Spleen (tissue), 7 donors: ENCODE data around the gene LRRC74B.
"Not testable (repeated sequence)": the region's sequence is repeated elsewhere in the genome, so short reads cannot be mapped to it uniquely, and the experiment has no call there.

Experiments
- CTCF ChIP-seq, 11 experiments: fragments of 200-600 bp in 7 of 11; fragments of 450-650 bp in 4 of 11; sonication (generic) in 4 of 11; IDR thresholded peaks in 8 of 11; conservative IDR thresholded peaks in 3 of 11; 1 replicate in 7 of 11; 2 replicates in 4 of 11; pipeline versions ENCODE4 v1.4.0 to v1.8.0; 2016 to 2021; ENCODE audit warnings: antibody characterized with exemption in 11 of 11, inconsistent platforms in 4 of 11, mild to moderate bottlenecking in 1 of 11
- POLR2A ChIP-seq, 3 donors: fragments of 450-650 bp; IDR thresholded peaks; one replicate each; pipeline ENCODE4 v1.5.1; 2017; ENCODE audit warnings: antibody characterized with exemption in 3 of 3, mild to moderate bottlenecking in 1 of 3
- POLR2AphosphoS5 ChIP-seq, 3 donors: sonication (generic); formaldehyde crosslinking; IDR thresholded peaks; one replicate each; pipeline ENCODE4 v1.5.1; 2017; ENCODE audit warnings: antibody characterized with exemption in 3 of 3
- donor health status: DM: no; HTN: no; CAD: no; lungs with moderate emphysema.
- donor health status: DM: no; HTN: no; CAD: no.
- donor health status: DM: no; HTN: no; CAD: no.

GRCh38 chr22:21087926-21088325, 42.2 kb downstream of the LRRC74B start:
- TF ChIP-seq CTCF (IDR thresholded peaks at IDR 0.05 in 8 of 11, conservative IDR thresholded peaks at IDR 0.05 in 3 of 11); POLR2A (IDR thresholded peaks at IDR 0.05); POLR2AphosphoS5 (IDR thresholded peaks at IDR 0.05): not testable (repeated sequence)
